ENCODE data around the gene HOXA3.

DNA sequence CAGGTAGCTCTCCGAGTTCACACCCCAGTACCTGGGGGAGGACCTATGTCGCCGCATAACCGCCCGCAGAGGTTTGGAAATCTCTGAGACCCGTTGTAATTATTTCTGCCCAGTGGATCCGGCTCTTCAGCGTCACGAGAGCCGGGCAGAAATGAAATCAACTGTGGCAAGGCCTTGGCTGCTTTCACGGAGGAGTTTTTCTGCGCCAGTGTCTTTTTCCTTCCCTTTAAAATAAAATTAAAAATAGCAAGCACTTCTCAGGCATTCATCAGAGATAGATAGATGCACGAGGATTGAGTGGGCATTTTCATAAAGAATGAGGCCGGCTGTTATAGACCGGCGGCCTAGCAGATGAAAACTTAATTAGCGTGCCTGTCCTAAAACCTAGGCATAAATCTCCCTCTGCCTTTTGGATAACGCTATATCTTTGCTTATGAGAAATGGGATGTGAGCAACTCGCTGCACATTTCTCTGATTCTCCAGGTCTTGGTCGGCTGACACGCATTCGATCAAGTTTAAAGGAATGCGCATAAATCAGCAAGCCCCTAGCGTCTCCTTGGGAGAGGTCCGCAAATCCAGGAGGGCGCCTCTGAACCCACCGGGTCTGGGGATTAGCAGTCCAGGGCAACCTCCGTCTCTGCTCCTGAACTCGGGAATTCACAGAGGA lies 41.1 kb upstream of the HOXA3 start:
- TF ChIP-seq, protein P1, sequence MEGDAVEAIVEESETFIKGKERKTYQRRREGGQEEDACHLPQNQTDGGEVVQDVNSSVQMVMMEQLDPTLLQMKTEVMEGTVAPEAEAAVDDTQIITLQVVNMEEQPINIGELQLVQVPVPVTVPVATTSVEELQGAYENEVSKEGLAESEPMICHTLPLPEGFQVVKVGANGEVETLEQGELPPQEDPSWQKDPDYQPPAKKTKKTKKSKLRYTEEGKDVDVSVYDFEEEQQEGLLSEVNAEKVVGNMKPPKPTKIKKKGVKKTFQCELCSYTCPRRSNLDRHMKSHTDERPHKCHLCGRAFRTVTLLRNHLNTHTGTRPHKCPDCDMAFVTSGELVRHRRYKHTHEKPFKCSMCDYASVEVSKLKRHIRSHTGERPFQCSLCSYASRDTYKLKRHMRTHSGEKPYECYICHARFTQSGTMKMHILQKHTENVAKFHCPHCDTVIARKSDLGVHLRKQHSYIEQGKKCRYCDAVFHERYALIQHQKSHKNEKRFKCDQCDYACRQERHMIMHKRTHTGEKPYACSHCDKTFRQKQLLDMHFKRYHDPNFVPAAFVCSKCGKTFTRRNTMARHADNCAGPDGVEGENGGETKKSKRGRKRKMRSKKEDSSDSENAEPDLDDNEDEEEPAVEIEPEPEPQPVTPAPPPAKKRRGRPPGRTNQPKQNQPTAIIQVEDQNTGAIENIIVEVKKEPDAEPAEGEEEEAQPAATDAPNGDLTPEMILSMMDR (IDR thresholded peaks at IDR 0.05) = no peak
- TF ChIP-seq POLR2A (IDR thresholded peaks at IDR 0.05) = no peak

Data from lower leg skin (tissue), 3 donors.